Common myeloid progenitor, CD34-positive (primary cell): ENCODE results near the gene MKS1.

Experiments used
- CTCF ChIA-PET: fragments of 350-600 bp; sonication (Branson Sonifier 250); formaldehyde crosslinking; loops from one replicate; lab custom pipeline; 2021; ENCODE audit warnings: antibody characterized with exemption; lab: Charles Lee
- POLR2A ChIA-PET: fragments of 350-600 bp; sonication (Branson Sonifier 250); formaldehyde crosslinking; loops from one replicate; lab custom pipeline; 2021; ENCODE audit warnings: antibody characterized with exemption; lab: Charles Lee
- DNase-seq, 3 donors: peaks; one replicate each; pipeline versions ENCODE4 v3.0.0 to v3.0.0-alpha.2; 2013
- H3K27ac ChIP-seq, 2 experiments: 1 replicate in 1 of 2; 2 replicates in 1 of 2; pipeline ENCODE4 v1.7.0; 2013; ENCODE audit warnings: inconsistent platforms in 2 of 2, low read length in 2 of 2, mild to moderate bottlenecking in 2 of 2, low read depth in 1 of 2, moderate library complexity in 1 of 2; ENCODE audit not compliant: severe bottlenecking in 2 of 2, insufficient read depth in 1 of 2, poor library complexity in 1 of 2
- H3K27me3 ChIP-seq, 5 experiments: replicated peaks in 2 of 5; 1 replicate in 3 of 5; 2 replicates in 2 of 5; pipeline versions ENCODE4 v1.6.1 to v1.7.0; 2013; ENCODE audit warnings: low read length in 4 of 5, mild to moderate bottlenecking in 2 of 5, moderate library complexity in 2 of 5, inconsistent platforms in 1 of 5; ENCODE audit not compliant: insufficient read depth in 5 of 5, control insufficient read depth in 4 of 5
- H3K36me3 ChIP-seq, 4 experiments: 1 replicate in 2 of 4; 2 replicates in 2 of 4; pipeline versions ENCODE4 v1.6.1 to v1.7.0; 2013; ENCODE audit warnings: low read length in 3 of 4, control low read depth in 1 of 4, mild to moderate bottlenecking in 1 of 4; ENCODE audit not compliant: control insufficient read depth in 4 of 4, insufficient read depth in 4 of 4
- H3K4me1 ChIP-seq, 4 experiments: 1 replicate in 3 of 4; 2 replicates in 1 of 4; pipeline versions ENCODE4 v1.6.1 to v1.7.1; 2013; ENCODE audit warnings: low read length in 3 of 4, mild to moderate bottlenecking in 3 of 4, control low read depth in 1 of 4, inconsistent platforms in 1 of 4, moderate library complexity in 1 of 4; ENCODE audit not compliant: control insufficient read depth in 4 of 4, insufficient read depth in 4 of 4; ENCODE audit errors: control extremely low read depth in 1 of 4
- H3K4me3 ChIP-seq, 7 experiments: 1 replicate in 4 of 7; 2 replicates in 3 of 7; pipeline versions ENCODE4 v1.5.1 to v1.7.0; 2013; ENCODE audit warnings: mild to moderate bottlenecking in 7 of 7, low read length in 6 of 7, moderate library complexity in 6 of 7, inconsistent platforms in 2 of 7, low read depth in 2 of 7, control low read depth in 1 of 7; ENCODE audit not compliant: insufficient read depth in 4 of 7, control insufficient read depth in 1 of 7; ENCODE audit errors: extremely low read depth in 1 of 7
- H3K9me3 ChIP-seq, 5 experiments: 1 replicate in 4 of 5; 2 replicates in 1 of 5; pipeline versions ENCODE4 v1.6.1 to v1.7.1; 2013; ENCODE audit warnings: low read length in 4 of 5, mild to moderate bottlenecking in 2 of 5, inconsistent platforms in 1 of 5, low read depth in 1 of 5, moderate library complexity in 1 of 5; ENCODE audit not compliant: control insufficient read depth in 4 of 5, insufficient read depth in 2 of 5; ENCODE audit errors: control extremely low read depth in 1 of 5
- WGBS: methylation state at CpG from one replicate; pipeline ENCODE4 v1.1.5; 2013; ENCODE audit not compliant: insufficient coverage; 5-methylcytosine and 5-hydroxymethylcytosine counted together

MKS1 gene

DNA sequence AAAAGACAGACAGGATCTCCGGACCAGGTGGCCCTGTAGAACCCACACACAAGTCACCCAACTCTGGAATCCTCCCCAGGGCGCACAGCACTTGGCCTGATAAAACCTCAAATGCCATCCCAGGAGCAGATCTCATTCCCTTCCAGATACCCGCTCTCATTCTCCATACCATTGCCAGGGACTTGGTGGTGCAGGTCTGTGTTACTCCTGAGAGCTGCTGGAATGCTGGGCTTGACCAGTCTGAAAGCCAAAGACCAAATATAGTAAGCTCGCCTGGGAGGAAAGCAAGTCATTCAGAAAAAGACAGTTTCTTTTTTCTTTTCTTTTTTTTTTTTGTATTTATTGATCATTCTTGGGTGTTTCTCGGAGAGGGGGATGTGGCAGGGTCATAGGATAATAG lies 10.7 kb downstream of the MKS1 start:
- H3K9me3 ChIP-seq: no peaks in the 10 kb centered on the region
- DNase-seq: no peak
- H3K27me3 ChIP-seq: no peaks in the 10 kb centered on the region
- POLR2A ChIA-PET: no interaction called here
- H3K4me1 ChIP-seq: no peaks in the 10 kb centered on the region
- H3K27ac ChIP-seq: no peak overlapping the region
- WGBS: 100% methylated on average over 2 of the region's 5 CpGs
- peaks cover 10 to 69% (median 44%) of the 10 kb centered on the region in 4 experiments for H3K36me3 ChIP-seq
- no peak overlapping the region for H3K4me3 ChIP-seq
- CTCF ChIA-PET: no interaction called here

DNA sequence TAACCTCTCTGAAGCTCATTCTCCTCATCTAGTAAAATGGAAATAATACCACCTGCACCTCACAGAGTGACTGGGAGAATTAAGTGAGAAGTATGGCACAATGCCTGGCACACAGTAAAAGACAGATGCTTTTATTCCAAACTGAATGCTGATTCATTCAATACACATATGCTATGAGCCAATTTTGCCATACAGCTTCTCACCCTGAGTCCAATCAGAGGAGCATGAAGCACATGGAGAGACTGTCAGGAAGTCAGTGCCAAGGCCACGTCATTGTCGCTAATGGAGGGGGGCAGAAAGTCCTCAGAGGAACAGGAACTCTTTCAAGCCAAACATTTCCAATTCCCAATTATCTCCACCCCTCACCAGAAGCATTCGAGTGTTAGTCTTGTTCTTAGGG lies 11.6 kb downstream of the MKS1 start:
- ChIA-PET CTCF (interaction anchor here (0.5 to 1.3 kb wide), 2 partner anchors 9 to 832 kb away, joined by 3 to 4 read pairs; no protein-coding TSS in a partner anchor), POLR2A (no interaction called here)
- H3K27ac ChIP-seq: no peak overlapping the region
- H3K9me3 ChIP-seq: no peaks in the 10 kb centered on the region
- H3K4me1 ChIP-seq: no peaks in the 10 kb centered on the region
- no peak for DNase-seq
- peaks cover 9 to 61% (median 36%) of the 10 kb centered on the region in 4 experiments for H3K36me3 ChIP-seq
- H3K4me3 ChIP-seq: no peak overlapping the region
- no peaks in the 10 kb centered on the region for H3K27me3 ChIP-seq
- WGBS: 100% methylated on average over 1 of the region's 3 CpGs

DNA sequence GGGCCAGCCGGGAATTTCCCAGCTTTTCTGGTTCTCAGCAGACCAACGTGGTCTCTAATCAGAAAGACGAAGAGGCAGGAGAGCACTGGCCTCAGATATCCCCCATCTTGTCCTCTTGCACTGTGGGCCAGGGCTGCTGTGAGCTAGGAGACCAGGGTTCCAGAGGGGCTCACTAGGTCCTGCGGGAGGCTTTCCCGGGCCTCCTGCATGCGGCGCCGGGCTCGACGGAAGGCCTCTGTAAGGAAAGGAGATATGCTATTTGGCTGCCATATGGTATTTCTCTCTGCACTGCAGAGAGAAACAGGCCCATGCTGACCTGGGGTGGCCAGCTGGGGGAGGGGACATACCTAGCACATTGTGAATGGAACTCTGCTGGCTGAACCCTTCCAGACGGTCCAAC lies 13.1 kb downstream of the MKS1 start:
- CTCF ChIA-PET: no interaction called here
- Histone ChIP-seq H3K27ac (no peak overlapping the region), H3K9me3 (no peaks in the 10 kb centered on the region), H3K4me1 (no peaks in the 10 kb centered on the region), H3K27me3 (no peaks in the 10 kb centered on the region), H3K36me3 (peaks cover 3 to 48% (median 33%) of the 10 kb centered on the region in 4 experiments), H3K4me3 (no peak overlapping the region)
- POLR2A ChIA-PET: no interaction called here
- 95% methylated on average over 10 of the region's 11 CpGs for WGBS
- no peak for DNase-seq

DNA sequence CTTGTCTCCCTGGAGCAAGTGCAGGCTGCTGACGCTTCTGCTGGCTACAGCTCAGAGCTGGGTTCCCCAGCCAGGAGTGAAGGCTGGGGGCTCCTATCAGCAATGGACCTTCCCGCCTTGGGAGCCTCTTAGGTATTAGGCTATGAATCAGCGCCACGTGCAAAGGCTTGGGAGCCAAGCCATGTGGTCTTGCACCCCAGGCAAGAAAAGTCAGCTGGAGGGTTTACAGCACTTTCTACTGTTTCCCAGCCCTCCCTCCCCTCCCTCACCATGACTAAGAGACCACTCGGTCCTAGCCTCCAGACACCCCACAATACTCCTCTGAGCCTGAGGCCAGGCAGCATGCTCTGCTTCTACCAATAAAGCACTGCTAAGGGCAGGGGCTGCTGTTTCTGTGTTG lies 14.3 kb downstream of the MKS1 start:
- POLR2A ChIA-PET: no interaction called here
- H3K27ac ChIP-seq: no peak overlapping the region
- H3K9me3 ChIP-seq: no peaks in the 10 kb centered on the region
- no peak overlapping the region for H3K4me3 ChIP-seq
- peaks cover 2 to 37% (median 29%) of the 10 kb centered on the region in 4 experiments for H3K36me3 ChIP-seq
- DNase-seq: no peak
- CTCF ChIA-PET: no interaction called here
- no peaks in the 10 kb centered on the region for H3K4me1 ChIP-seq
- H3K27me3 ChIP-seq: peaks cover 0 to 3% (median 0%) of the 10 kb centered on the region in 5 experiments
- 89% methylated on average over 4 of the region's 5 CpGs for WGBS

DNA sequence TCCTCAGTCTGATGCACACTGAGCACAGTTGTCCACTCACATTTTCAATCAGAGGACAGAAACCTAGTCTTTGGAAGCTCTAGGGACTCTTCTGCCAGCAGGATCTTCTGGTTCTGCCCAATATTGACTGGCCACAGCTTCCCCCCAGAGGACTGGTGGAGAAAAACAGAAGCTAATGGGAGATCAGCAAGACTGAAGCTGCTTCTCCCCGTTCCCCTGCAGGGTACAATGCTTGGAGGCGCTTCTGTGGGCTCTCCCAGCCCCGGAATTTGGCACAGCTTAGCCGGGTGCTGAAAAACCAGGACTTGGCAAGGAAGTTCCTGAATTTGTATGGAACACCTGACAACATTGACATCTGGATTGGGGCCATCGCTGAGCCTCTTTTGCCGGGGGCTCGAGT lies 16.2 kb downstream of the MKS1 start:
- 96% methylated on average over 6 of the region's 7 CpGs for WGBS
- peaks cover 0 to 12% (median 4%) of the 10 kb centered on the region in 5 experiments for H3K27me3 ChIP-seq
- DNase-seq: no peak
- peaks cover 0 to 23% (median 18%) of the 10 kb centered on the region in 4 experiments for H3K36me3 ChIP-seq
- H3K4me1 ChIP-seq: no peaks in the 10 kb centered on the region
- POLR2A ChIA-PET: no interaction called here
- no peak overlapping the region for H3K27ac ChIP-seq
- H3K9me3 ChIP-seq: no peaks in the 10 kb centered on the region
- H3K4me3 ChIP-seq: no peak overlapping the region
- CTCF ChIA-PET: interaction anchor here (1.5 to 2.1 kb wide), 2 partner anchors 10 to 12 kb away, joined by 3 to 8 read pairs; partner anchors contain the start of gene EPX

DNA sequence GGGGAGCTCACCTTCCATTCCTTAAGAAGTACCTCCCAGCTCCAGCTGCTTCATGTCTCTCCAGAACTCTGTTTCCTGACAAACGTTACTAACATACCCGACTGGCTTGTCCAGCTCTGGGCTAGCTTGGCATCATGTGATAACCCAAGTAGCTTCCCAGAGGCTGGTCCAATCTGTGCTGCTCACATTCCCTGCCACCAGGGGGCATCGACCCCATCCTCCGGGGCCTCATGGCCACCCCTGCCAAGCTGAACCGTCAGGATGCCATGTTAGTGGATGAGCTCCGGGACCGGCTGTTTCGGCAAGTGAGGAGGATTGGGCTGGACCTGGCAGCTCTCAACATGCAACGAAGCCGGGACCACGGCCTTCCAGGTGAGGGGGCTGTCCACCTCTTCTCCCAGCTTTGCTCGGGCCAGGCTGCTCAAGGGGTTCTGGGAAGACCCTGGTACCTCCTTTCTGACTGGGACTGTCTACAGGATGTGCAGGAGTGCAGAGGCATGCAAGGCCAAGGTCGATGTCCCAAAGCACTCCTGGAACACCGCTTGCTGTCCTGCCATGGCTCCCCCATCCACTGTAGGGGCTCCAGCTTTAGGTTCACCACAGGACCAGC lies 18.9 kb downstream of the MKS1 start:
- H3K27me3 ChIP-seq: peaks cover 0 to 20% (median 6%) of the 10 kb centered on the region in 5 experiments
- DNase-seq: peak; percentile 47 to 73 (median 71)
- ChIA-PET CTCF (interaction anchor here (0.6 to 3.5 kb wide), 21 partner anchors 8 to 539 kb away, joined by 3 to 20 read pairs (median 3); partner anchors contain the start of genes EPX and MKS1), POLR2A (interaction anchor here (1.5 kb wide), 1 partner anchor 19 kb away, joined by 5 read pairs; the partner anchor contains the start of gene MKS1)
- H3K4me1 ChIP-seq: peaks cover 0 to 3% (median 0%) of the 10 kb centered on the region in 4 experiments
- no peaks in the 10 kb centered on the region for H3K9me3 ChIP-seq
- 52% methylated on average over 13 of the region's 14 CpGs for WGBS
- H3K27ac ChIP-seq: no peak overlapping the region
- H3K36me3 ChIP-seq: peaks cover 0 to 5% (median 0%) of the 10 kb centered on the region in 4 experiments
- H3K4me3 ChIP-seq: no peak overlapping the region

DNA sequence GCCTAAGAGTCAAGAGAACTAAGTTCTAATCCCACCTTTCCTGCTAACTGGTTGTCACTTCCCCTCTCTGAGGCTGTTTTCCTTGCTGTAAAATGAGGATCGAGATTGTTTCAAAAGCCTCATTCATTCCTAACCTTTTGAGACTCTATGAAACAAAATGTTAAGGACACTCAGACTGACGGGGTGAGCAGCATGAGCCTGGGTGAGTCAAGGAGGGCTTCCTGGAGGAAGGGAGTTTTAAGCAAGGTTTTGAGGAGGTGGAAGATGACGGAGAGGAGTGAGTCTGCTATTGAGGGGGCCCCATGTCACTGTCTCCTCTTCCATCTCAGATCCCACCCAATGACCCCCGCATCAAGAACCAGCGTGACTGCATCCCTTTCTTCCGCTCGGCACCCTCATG lies 22.4 kb downstream of the MKS1 start:
- Histone ChIP-seq H3K36me3 (no peaks in the 10 kb centered on the region), H3K4me3 (no peak overlapping the region), H3K9me3 (no peaks in the 10 kb centered on the region), H3K4me1 (peaks cover 0 to 3% (median 1%) of the 10 kb centered on the region in 4 experiments), H3K27me3 (peaks cover 0 to 20% (median 9%) of the 10 kb centered on the region in 5 experiments), H3K27ac (no peak overlapping the region)
- CTCF ChIA-PET: interaction anchor here (0.8 kb wide), 1 partner anchor 53 kb away, joined by 3 read pairs; no protein-coding TSS in a partner anchor
- DNase-seq: no peak
- WGBS: 80% methylated on average over 3 of the region's 7 CpGs
- POLR2A ChIA-PET: no interaction called here
